ENCODE measurements around the gene AUH.

- TF ChIP-seq ARNT (IDR thresholded peaks at IDR 0.05) (no peak), NFRKB (IDR thresholded peaks at IDR 0.05) (no peak), BHLHE40 (IDR thresholded peaks at IDR 0.05; ENCODE audit: borderline replicate concordance) (no peak), L3MBTL2 (conservative IDR thresholded peaks at IDR 0.05) (no peak), SUZ12 (IDR thresholded peaks at IDR 0.05) (no peak), HDGF (IDR thresholded peaks at IDR 0.05; ENCODE audit: borderline replicate concordance) (no peak), FOXM1 (IDR thresholded peaks at IDR 0.05; ENCODE audit: borderline replicate concordance) (no peak), ZNF384 (IDR thresholded peaks at IDR 0.05) (no peak), FOXA1 (IDR thresholded peaks at IDR 0.05) (no peak), PKNOX1 (IDR thresholded peaks at IDR 0.05) (no peak), SP1 (IDR thresholded peaks at IDR 0.05) (no peak), LEF1 (IDR thresholded peaks at IDR 0.05; ENCODE audit: borderline replicate concordance) (no peak), TARDBP (IDR thresholded peaks at IDR 0.05) (no peak)
Measured at GRCh38 chr9:91208837-91209236, 152.9 kb downstream of the AUH start.

Data from HEK293T (cell line).